Thoracic aorta (tissue), 2 donors: ENCODE data around the gene YBX1. TPM values are rescaled to one million over a fixed set of nuclear protein-coding genes. Genes with fewer than 3 reads are reported as not detected.

Experiments used
- ATAC-seq: fragments of 150-250 bp; one replicate; pipeline ENCODE4 v1.8.0; 2017; ENCODE audit warnings: low read depth; ENCODE audit not compliant: insufficient number of reproducible peaks, low FRiP score
- DNase-seq: peaks from one replicate; pipeline ENCODE4 v3.0.0-alpha.2; 2020; ENCODE audit warnings: low spot score
- H3K27ac ChIP-seq, 2 donors: fragments of 200-600 bp; sonication (generic); 1 replicate in 1 of 2; 2 replicates in 1 of 2; pipeline ENCODE4 v1.5.1; 2016; ENCODE audit warnings: mild to moderate bottlenecking in 2 of 2, moderate library complexity in 2 of 2
- H3K27me3 ChIP-seq: fragments of 200-600 bp; sonication (generic); replicated peaks from 2 replicates; pipeline ENCODE4 v1.6.0; 2016; ENCODE audit warnings: mild to moderate bottlenecking; ENCODE audit not compliant: insufficient read depth
- H3K36me3 ChIP-seq: fragments of 200-600 bp; sonication (generic); one replicate; pipeline ENCODE4 v1.5.1; 2016
- H3K4me1 ChIP-seq, 2 donors: fragments of 200-600 bp; sonication (generic); 1 replicate in 1 of 2; 2 replicates in 1 of 2; pipeline versions ENCODE4 v1.5.1 to v1.6.0; 2016; ENCODE audit warnings: low read depth in 2 of 2, mild to moderate bottlenecking in 1 of 2; ENCODE audit not compliant: control insufficient read depth in 1 of 2
- H3K4me3 ChIP-seq: fragments of 200-600 bp; sonication (generic); 2 replicates; pipeline ENCODE4 v1.5.1; 2016; ENCODE audit warnings: mild to moderate bottlenecking
- H3K9me3 ChIP-seq: fragments of 200-600 bp; sonication (generic); 2 replicates; pipeline ENCODE4 v1.5.1; 2016
- total RNA-seq, 2 donors: library from RNA; depleted of rRNA; stranded (reverse); fragments of >200 nt; gene quantifications; one replicate each; pipeline versions ENCODE4 v1.1.0 to v1.2.3, GENCODE V29; 2016
- TF ChIP-seq, protein P1 (sequence below): fragments of 200-600 bp; sonication (generic); IDR thresholded peaks from one replicate; pipeline ENCODE4 v1.5.1; 2019; ENCODE audit warnings: antibody characterized with exemption

The YBX1 gene
- total RNA-seq, 2 donors from 2014 or later, result 301 to 392 TPM

DNA sequence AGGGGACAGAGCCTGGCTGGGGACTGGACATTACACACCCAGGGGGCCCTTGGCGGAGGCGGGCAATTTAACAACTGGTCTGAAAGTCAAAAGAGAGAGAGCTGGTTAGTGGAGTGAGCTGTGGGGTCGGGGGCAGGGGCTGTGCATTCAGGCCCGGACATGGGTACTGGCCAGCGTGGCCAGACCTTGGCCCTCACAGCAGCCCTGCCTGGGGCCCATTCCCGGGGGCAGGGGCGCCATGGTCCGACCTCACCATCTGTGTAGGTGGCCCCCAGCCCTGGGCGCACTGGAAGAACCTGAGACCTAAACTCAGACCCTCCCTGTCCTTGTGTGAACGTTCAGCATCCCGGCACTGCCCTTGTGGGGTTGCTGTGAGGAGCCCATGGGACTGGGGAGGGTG, 52.8 kb downstream of the YBX1 start:
- H3K4me1 ChIP-seq, result no peaks in the 10 kb centered on the region
- no peaks in the 10 kb centered on the region for H3K27me3 ChIP-seq
- no peaks in the 10 kb centered on the region for H3K36me3 ChIP-seq
- H3K27ac ChIP-seq, result no peak overlapping the region
- H3K4me3 ChIP-seq, result no peak overlapping the region
- ATAC-seq (no peak), DNase-seq (no peak)
- H3K9me3 ChIP-seq, result no peaks in the 10 kb centered on the region
- TF ChIP-seq, protein P1, sequence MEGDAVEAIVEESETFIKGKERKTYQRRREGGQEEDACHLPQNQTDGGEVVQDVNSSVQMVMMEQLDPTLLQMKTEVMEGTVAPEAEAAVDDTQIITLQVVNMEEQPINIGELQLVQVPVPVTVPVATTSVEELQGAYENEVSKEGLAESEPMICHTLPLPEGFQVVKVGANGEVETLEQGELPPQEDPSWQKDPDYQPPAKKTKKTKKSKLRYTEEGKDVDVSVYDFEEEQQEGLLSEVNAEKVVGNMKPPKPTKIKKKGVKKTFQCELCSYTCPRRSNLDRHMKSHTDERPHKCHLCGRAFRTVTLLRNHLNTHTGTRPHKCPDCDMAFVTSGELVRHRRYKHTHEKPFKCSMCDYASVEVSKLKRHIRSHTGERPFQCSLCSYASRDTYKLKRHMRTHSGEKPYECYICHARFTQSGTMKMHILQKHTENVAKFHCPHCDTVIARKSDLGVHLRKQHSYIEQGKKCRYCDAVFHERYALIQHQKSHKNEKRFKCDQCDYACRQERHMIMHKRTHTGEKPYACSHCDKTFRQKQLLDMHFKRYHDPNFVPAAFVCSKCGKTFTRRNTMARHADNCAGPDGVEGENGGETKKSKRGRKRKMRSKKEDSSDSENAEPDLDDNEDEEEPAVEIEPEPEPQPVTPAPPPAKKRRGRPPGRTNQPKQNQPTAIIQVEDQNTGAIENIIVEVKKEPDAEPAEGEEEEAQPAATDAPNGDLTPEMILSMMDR, result no peak

DNA sequence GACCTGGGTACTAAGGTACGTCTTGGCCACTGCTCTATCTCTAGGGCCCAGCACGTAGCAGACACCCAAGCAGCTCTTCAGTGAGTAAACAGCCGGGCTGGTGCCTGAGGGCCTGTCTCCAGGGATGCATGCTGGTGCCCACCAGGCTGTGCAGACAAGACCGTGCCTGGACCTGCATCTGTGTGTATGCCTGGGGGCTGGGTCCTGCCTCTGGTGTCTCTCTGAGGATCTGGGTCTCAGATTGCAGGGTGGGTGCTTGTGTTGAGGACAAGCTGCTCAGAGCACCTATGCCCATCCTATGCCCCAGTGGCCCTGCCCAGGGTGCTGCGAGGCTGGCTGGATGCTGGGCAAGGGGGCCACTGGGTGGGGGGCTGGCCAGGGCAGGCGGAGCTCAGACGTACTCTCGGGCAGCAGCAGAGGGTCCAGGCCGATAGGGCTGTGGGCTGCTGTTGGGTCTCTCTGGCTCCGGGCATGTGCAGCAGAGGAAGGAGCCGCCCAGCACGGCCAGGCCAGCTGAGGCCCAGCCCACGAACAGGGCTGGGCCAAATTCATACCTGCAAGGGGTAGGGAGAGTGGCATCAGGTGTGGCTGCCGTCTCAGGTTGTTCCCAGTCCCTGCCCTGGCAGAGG, 53.4 kb downstream of the YBX1 start:
- Histone ChIP-seq H3K27ac (no peak overlapping the region), H3K9me3 (no peaks in the 10 kb centered on the region), H3K36me3 (no peaks in the 10 kb centered on the region), H3K4me3 (no peak overlapping the region), H3K4me1 (no peaks in the 10 kb centered on the region), H3K27me3 (no peaks in the 10 kb centered on the region)
- no peak for DNase-seq
- TF ChIP-seq, protein P1, result no peak
- no peak for ATAC-seq

DNA sequence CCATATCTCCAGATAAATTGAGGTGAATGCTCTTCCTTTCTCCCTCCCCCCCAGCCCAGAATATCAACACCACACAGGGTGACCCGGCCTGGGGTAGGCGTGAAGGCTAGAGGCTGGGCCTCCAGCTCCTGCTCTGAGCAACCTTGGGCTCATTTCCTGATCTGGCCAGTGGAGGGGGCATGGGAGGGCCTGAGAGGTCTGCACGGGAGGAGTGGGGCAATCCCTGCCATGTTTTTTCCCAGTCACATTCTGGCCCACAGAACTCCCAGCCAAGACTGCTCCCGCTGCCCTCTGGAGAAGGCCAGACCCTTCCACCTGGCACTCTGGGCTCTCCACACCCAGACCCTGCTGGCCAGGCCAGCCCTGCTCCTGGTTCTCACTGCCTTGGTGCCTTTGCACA, 53.9 kb downstream of the YBX1 start:
- ATAC-seq (no peak), DNase-seq (no peak)
- no peaks in the 10 kb centered on the region for H3K27me3 ChIP-seq
- H3K36me3 ChIP-seq, result no peaks in the 10 kb centered on the region
- TF ChIP-seq, protein P1, result no peak
- H3K9me3 ChIP-seq, result no peaks in the 10 kb centered on the region
- no peak overlapping the region for H3K27ac ChIP-seq
- H3K4me1 ChIP-seq, result no peaks in the 10 kb centered on the region
- no peak overlapping the region for H3K4me3 ChIP-seq

DNA sequence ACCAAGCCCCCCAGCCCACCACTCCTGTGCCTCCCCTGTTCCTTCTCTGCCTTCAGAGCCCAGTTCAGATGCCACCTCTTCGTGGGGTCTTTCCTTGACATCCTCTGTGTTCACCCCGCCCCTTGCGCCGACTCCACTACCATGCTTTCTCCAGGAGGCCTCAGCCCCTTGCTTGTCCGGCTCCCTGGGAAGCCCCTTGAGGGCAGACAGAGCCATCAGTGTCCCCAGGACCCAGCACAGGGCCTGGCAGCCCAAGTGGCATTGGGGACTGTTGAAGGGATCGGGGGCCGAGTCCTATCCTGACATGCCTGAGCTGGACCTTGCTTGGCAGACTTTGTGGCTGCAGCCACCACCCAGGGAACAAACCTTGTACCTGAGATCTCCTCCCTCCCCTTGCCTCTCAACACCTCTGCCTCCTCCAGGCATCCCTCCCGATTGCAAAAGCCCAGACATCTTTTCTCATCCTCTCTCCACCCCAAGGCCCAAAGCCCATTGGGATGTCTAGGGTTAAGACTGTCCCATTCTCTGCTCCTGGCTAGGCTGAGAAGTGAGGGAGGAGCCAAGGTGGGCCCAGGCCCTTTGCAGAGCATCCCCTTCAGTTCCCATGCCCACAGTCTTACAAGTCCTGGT, 54.5 kb downstream of the YBX1 start:
- Histone ChIP-seq H3K9me3 (no peaks in the 10 kb centered on the region), H3K27ac (no peak overlapping the region), H3K4me3 (no peak overlapping the region), H3K36me3 (no peaks in the 10 kb centered on the region), H3K27me3 (no peaks in the 10 kb centered on the region), H3K4me1 (no peaks in the 10 kb centered on the region)
- DNase-seq (no peak), ATAC-seq (no peak)
- TF ChIP-seq, protein P1, result no peak

DNA sequence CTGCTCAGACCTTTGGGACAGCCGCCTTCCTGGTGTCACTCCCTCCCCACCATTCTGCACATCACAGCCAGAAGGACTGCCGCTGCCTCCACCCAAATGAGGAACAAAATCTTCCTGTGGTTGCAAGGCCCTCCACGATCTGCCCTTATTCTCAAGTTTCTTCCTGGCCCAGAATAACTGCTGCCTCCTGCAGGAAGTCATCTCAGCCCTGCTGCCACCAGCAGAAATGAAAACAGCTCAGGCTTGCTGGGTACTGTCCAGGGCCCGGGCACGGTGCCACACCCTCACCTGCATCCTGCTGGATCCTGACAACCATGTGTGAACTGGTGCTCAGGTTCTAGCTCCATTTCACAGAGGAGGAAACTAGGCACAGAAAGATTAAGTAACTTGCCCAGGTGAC, 55.0 kb downstream of the YBX1 start:
- ATAC-seq, result no peak
- no peaks in the 10 kb centered on the region for H3K27me3 ChIP-seq
- H3K27ac ChIP-seq, result no peak overlapping the region
- H3K4me3 ChIP-seq, result no peak overlapping the region
- H3K9me3 ChIP-seq, result no peaks in the 10 kb centered on the region
- H3K4me1 ChIP-seq, result no peaks in the 10 kb centered on the region
- no peak for DNase-seq
- H3K36me3 ChIP-seq, result no peaks in the 10 kb centered on the region
- TF ChIP-seq, protein P1, result no peak
